Liver (tissue), 3 donors: ENCODE results near the gene AK1.

Experiments used
- ATF3 ChIP-seq: IDR thresholded peaks from 2 replicates; pipeline ENCODE4 v1.6.1; 2016; ENCODE audit warnings: antibody characterized with exemption
- EGR1 ChIP-seq, 2 donors: IDR thresholded peaks; 2 replicates each; pipeline ENCODE4 v1.6.1; 2016 to 2018; ENCODE audit warnings: antibody characterized with exemption in 2 of 2, low read depth in 2 of 2
- FOXA1 ChIP-seq: IDR thresholded peaks from 2 replicates; pipeline ENCODE4 v1.6.1; 2016; ENCODE audit warnings: antibody characterized with exemption
- HNF4G ChIP-seq: IDR thresholded peaks from 2 replicates; pipeline ENCODE4 v1.6.1; 2016; ENCODE audit warnings: antibody characterized with exemption
- MAX ChIP-seq: IDR thresholded peaks from 2 replicates; pipeline ENCODE4 v1.6.1; 2016; ENCODE audit warnings: antibody characterized with exemption
- NR2F2 ChIP-seq: IDR thresholded peaks from 2 replicates; pipeline ENCODE4 v1.6.1; 2016; ENCODE audit warnings: antibody characterized with exemption
- RAD21 ChIP-seq, 2 donors: IDR thresholded peaks; 2 replicates each; pipeline ENCODE4 v1.6.1; 2016; ENCODE audit warnings: antibody characterized with exemption in 2 of 2, mild to moderate bottlenecking in 2 of 2
- REST ChIP-seq: IDR thresholded peaks from 2 replicates; pipeline ENCODE4 v1.6.1; 2016; ENCODE audit warnings: antibody characterized with exemption, mild to moderate bottlenecking
- RXRA ChIP-seq, 2 donors: IDR thresholded peaks; 2 replicates each; pipeline ENCODE4 v1.6.1; 2017 to 2018; ENCODE audit warnings: antibody characterized with exemption in 2 of 2, mild to moderate bottlenecking in 1 of 2
- SP1 ChIP-seq: IDR thresholded peaks from 2 replicates; pipeline ENCODE4 v1.6.1; 2018; ENCODE audit warnings: antibody characterized with exemption, mild to moderate bottlenecking
- TAF1 ChIP-seq: conservative IDR thresholded peaks from 2 replicates; pipeline ENCODE4 v1.6.1; 2016; ENCODE audit warnings: antibody characterized with exemption, mild to moderate bottlenecking
- YY1 ChIP-seq: IDR thresholded peaks from 2 replicates; pipeline ENCODE4 v1.6.1; 2016; ENCODE audit warnings: antibody characterized with exemption, mild to moderate bottlenecking
- ZBTB33 ChIP-seq: IDR thresholded peaks from 2 replicates; pipeline ENCODE4 v1.6.1; 2016; ENCODE audit warnings: antibody characterized with exemption
- TF ChIP-seq, protein P1 (sequence below): fragments of 150-350 bp; IDR thresholded peaks from 2 replicates; pipeline ENCODE4 v1.5.1; 2017; ENCODE audit warnings: improper control_type of control experiment, low read depth, low read length; ENCODE audit not compliant: missing input control
- donor health status: healthy.
- donor health status: healthy.

DNA sequence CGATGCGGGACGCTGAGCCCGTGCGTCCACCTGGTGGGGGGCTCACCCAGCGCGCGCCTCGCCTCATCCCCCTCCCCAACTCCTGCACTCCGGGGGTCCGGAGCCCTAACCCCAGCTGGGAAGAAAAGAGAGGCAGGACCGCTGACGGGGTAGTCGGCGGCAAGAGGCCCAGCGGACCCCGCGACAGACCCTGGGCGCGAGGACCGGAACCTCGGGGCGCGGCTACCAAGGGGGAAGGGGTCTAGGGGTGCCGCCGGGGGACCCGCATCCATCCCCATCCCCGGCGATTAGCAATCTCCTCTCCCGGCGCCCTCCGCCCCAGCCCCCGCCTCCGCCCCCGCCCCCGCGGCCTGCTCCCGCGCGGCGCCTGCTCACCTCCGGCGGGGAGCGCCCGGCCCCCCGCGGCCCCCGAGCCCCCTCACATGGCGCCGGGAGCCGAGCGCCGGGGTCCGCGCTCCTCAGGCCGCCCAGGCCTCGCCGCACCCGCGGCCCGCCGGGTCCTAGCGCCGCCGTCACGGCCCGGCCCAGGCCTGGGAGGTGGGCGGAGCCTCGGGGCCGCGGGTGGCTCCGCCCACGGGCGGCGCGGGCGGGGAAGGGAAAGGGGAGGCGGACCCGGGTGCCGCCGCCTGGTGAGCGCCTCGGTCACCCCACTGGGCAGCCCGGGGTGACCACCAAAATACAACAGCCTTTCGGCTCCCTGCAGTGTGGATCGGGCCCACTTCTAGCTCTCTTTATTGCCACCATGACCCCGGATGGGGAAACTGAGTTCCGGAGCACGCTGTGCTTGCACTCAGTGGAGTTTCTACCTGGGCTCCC, 21.9 kb upstream of the AK1 start, which contains the start of gene ST6GALNAC6:
- TF ChIP-seq, protein P1, sequence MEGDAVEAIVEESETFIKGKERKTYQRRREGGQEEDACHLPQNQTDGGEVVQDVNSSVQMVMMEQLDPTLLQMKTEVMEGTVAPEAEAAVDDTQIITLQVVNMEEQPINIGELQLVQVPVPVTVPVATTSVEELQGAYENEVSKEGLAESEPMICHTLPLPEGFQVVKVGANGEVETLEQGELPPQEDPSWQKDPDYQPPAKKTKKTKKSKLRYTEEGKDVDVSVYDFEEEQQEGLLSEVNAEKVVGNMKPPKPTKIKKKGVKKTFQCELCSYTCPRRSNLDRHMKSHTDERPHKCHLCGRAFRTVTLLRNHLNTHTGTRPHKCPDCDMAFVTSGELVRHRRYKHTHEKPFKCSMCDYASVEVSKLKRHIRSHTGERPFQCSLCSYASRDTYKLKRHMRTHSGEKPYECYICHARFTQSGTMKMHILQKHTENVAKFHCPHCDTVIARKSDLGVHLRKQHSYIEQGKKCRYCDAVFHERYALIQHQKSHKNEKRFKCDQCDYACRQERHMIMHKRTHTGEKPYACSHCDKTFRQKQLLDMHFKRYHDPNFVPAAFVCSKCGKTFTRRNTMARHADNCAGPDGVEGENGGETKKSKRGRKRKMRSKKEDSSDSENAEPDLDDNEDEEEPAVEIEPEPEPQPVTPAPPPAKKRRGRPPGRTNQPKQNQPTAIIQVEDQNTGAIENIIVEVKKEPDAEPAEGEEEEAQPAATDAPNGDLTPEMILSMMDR: no peak
- TF ChIP-seq ATF3 (no peak), REST (no peak), RAD21 (IDR thresholded peaks at IDR 0.05) (no peak), HNF4G (no peak), MAX (no peak), SP1 (no peak), TAF1 (no peak), YY1 (no peak), FOXA1 (no peak), RXRA (IDR thresholded peaks at IDR 0.05) (no peak), NR2F2 (no peak), ZBTB33 (no peak), EGR1 (IDR thresholded peaks at IDR 0.05; ENCODE audit: low read depth in 2 of 2) (no peak)
